ENCODE measurements around the gene MLPH.

The MLPH gene

DNA sequence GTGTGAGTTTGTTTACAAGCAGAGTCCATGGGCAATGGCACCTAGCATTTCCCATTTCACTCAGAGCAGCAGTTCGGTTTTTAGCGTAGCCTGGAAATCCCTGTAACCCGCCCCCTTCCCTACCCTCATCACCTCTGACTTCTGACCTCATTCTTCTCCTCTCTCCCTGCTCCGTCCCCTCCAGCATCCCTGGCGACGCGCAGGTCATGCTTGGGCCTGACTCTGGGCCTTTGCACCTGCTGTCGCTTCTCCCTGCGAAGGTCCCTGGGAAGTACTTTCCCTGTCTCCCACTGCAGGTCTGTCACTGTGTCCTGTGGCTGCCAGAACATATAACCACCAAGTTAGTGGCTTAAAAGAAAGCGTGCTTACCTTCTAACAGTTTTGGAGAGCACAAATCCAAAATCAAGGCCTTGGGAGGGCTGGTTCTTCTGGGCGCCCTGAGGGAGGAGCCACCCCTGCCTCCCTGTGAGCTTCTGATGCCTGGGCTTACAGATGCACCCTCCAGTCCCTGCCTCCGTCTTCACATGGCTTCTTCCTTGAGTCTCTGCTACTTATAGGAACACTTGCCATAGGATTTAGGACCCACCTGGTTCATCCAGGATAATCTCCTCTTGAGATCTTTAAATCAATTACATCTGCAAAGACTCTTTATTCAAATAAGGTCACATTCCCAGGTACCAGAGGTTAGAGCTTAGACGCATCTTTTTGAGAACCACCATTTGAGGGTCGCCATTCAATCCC, 111.6 kb downstream of the MLPH start:
- Histone ChIP-seq H3K27ac (ENCODE audit: insufficient read depth, low read length, poor library complexity, severe bottlenecking) (no peak overlapping the region), H3K4me1 (ENCODE audit: control insufficient read depth, insufficient read depth, low read length, poor library complexity, severe bottlenecking) (peaks cover 9% of the 10 kb centered on the region), H3K27me3 (replicated peaks; ENCODE audit: control insufficient read depth, insufficient read depth, low read length, poor library complexity, severe bottlenecking) (no peaks in the 10 kb centered on the region), H3K36me3 (ENCODE audit: control insufficient read depth, insufficient read depth, low read length) (no peaks in the 10 kb centered on the region), H3K9me3 (ENCODE audit: control insufficient read depth, low read length) (no peaks in the 10 kb centered on the region), H3K4me3 (ENCODE audit: insufficient read depth, low read depth, low read length, poor library complexity, severe bottlenecking) (no peak overlapping the region)
- no peak for DNase-seq

- no peaks in the 10 kb centered on the region for H3K36me3 ChIP-seq (ENCODE audit: control insufficient read depth, insufficient read depth, low read length)
Observed at GRCh38 chr2:237599465-237600110, 112.5 kb downstream of the MLPH start.

DNA sequence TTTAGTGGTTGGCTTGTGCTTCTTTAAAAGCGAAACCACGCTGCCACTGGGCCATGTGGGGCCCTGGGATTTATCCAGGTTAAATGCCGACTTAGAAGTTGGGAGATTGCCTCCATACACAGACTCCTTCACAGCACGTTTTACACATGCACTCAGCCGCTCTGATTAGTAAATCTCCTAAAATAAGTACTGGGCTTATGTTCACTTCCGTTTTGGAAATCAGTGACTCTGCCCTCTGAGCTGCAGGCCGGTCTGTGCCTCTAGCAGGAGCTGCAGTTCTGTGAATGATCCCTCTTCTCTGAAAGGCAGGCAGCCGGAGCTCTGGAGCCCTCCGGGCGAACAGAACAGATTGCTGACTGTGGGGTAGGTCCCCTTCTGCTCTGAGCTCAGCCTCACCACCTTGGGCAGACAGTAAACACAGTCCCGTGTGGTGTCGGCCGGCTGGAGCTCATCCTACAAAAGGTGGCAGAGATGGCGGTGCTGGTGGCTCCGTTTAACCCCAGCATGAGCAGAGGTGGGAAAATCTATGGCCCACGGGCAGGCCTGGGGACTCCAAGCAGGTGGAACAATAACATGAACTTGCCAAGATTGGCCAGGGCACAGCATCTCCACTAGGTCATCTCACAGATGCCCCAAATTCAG, 113.3 kb downstream of the MLPH start:
- peaks cover 21% of the 10 kb centered on the region for H3K4me1 ChIP-seq (ENCODE audit: control insufficient read depth, insufficient read depth, low read length, poor library complexity, severe bottlenecking)
- H3K27me3 ChIP-seq (replicated peaks; ENCODE audit: control insufficient read depth, insufficient read depth, low read length, poor library complexity, severe bottlenecking), result no peaks in the 10 kb centered on the region
- no peak overlapping the region for H3K4me3 ChIP-seq (ENCODE audit: insufficient read depth, low read depth, low read length, poor library complexity, severe bottlenecking)

More at GRCh38 chr2:237599465-237600110, 112.5 kb downstream of the MLPH start:
- H3K4me1 ChIP-seq (ENCODE audit: control insufficient read depth, insufficient read depth, low read length, poor library complexity, severe bottlenecking), result peaks cover 18% of the 10 kb centered on the region
- H3K27ac ChIP-seq (ENCODE audit: insufficient read depth, low read length, poor library complexity, severe bottlenecking), result no peak overlapping the region
- DNase-seq, result no peak
- no peaks in the 10 kb centered on the region for H3K9me3 ChIP-seq (ENCODE audit: control insufficient read depth, low read length)
- H3K27me3 ChIP-seq (replicated peaks; ENCODE audit: control insufficient read depth, insufficient read depth, low read length, poor library complexity, severe bottlenecking), result no peaks in the 10 kb centered on the region
- H3K4me3 ChIP-seq (ENCODE audit: insufficient read depth, low read depth, low read length, poor library complexity, severe bottlenecking), result no peak overlapping the region

DNA sequence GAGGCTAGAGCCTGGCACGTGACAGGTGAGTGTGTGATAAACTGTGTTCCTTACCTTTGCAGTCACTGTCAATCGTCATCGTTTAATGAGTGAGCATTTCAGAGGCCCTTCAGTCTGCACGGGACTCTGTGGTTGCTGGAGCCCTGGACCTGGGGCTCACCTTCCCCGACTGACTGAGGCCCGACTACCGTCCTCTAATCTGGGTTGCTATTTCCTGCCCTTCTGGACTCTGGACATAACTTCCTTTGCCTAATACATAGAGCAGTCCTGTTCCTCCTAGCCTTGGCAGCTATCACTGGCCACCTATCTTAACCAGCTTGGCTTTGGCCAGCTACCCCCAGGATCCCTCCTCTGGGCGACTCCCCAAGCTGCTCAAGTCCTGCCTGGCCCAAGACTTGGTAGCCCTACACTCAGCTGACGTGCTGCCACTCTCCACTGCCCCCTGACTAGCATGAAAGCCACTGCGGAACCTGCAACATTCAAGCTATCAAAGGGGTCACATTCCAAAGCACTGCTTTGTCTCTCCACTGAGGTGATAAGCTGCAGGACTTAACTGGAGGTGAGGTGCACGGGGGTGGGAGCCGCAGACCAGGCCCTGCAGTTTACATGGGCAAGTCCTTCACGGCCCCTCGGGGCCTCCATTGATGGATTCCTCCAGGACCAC, 114.5 kb downstream of the MLPH start:
- DNase-seq, result no peak
- Histone ChIP-seq H3K27me3 (replicated peaks; ENCODE audit: control insufficient read depth, insufficient read depth, low read length, poor library complexity, severe bottlenecking) (no peaks in the 10 kb centered on the region), H3K36me3 (ENCODE audit: control insufficient read depth, insufficient read depth, low read length) (no peaks in the 10 kb centered on the region), H3K9me3 (ENCODE audit: control insufficient read depth, low read length) (no peaks in the 10 kb centered on the region), H3K27ac (ENCODE audit: insufficient read depth, low read length, poor library complexity, severe bottlenecking) (no peak overlapping the region), H3K4me1 (ENCODE audit: control insufficient read depth, insufficient read depth, low read length, poor library complexity, severe bottlenecking) (peaks cover 21% of the 10 kb centered on the region), H3K4me3 (ENCODE audit: insufficient read depth, low read depth, low read length, poor library complexity, severe bottlenecking) (no peak overlapping the region)

More for the DNA sequence above, 113.3 kb downstream of the MLPH start:
- no peak for DNase-seq
- Histone ChIP-seq H3K27ac (ENCODE audit: insufficient read depth, low read length, poor library complexity, severe bottlenecking) (no peak overlapping the region), H3K36me3 (ENCODE audit: control insufficient read depth, insufficient read depth, low read length) (no peaks in the 10 kb centered on the region), H3K9me3 (ENCODE audit: control insufficient read depth, low read length) (no peaks in the 10 kb centered on the region)

GRCh38 chr2:237602409-237602808, 115.4 kb downstream of the MLPH start:
- H3K36me3 ChIP-seq (ENCODE audit: control insufficient read depth, insufficient read depth, low read length), result no peaks in the 10 kb centered on the region
- DNase-seq, result no peak
- peaks cover 21% of the 10 kb centered on the region for H3K4me1 ChIP-seq (ENCODE audit: control insufficient read depth, insufficient read depth, low read length, poor library complexity, severe bottlenecking)
- no peaks in the 10 kb centered on the region for H3K9me3 ChIP-seq (ENCODE audit: control insufficient read depth, low read length)
- no peak overlapping the region for H3K27ac ChIP-seq (ENCODE audit: insufficient read depth, low read length, poor library complexity, severe bottlenecking)
- H3K4me3 ChIP-seq (ENCODE audit: insufficient read depth, low read depth, low read length, poor library complexity, severe bottlenecking), result no peak overlapping the region
- no peaks in the 10 kb centered on the region for H3K27me3 ChIP-seq (replicated peaks; ENCODE audit: control insufficient read depth, insufficient read depth, low read length, poor library complexity, severe bottlenecking)

DNA sequence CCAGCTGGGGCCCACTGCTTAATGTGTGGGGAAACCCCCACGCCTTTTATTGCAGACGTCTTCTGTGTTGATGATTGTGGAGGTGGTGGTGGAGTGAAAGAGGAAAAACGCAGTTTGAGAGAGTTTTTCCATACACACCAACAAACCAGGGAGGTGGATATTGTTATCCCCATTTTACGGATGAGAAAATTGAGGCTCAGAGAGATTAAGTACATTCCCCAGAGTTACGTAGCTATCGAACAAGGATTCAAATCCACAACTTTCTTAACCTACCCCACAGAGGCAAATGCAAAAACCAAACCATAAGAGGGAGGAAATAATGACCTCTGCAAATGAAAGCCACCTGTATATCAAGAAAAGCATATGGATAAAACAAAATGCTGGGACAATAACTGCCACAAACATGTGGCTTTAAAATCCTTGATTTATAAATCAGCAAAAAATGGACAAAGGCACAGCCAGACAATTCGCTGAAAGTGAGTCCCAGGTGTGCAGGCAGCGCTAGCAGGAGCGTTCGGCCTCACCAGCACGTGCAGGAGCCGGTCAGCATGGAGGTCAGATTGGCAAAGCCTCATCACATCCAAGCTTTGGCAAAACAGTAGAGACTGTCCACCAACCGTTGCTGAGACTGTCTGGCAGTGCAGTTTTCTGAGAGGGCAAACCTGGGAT, 116.1 kb downstream of the MLPH start:
- Histone ChIP-seq H3K36me3 (ENCODE audit: control insufficient read depth, insufficient read depth, low read length) (no peaks in the 10 kb centered on the region), H3K9me3 (ENCODE audit: control insufficient read depth, low read length) (no peaks in the 10 kb centered on the region), H3K27me3 (replicated peaks; ENCODE audit: control insufficient read depth, insufficient read depth, low read length, poor library complexity, severe bottlenecking) (no peaks in the 10 kb centered on the region), H3K4me1 (ENCODE audit: control insufficient read depth, insufficient read depth, low read length, poor library complexity, severe bottlenecking) (peaks cover 21% of the 10 kb centered on the region), H3K4me3 (ENCODE audit: insufficient read depth, low read depth, low read length, poor library complexity, severe bottlenecking) (no peak overlapping the region), H3K27ac (ENCODE audit: insufficient read depth, low read length, poor library complexity, severe bottlenecking) (peak overlapping the region; percentile 19)
- DNase-seq, result no peak

DNA sequence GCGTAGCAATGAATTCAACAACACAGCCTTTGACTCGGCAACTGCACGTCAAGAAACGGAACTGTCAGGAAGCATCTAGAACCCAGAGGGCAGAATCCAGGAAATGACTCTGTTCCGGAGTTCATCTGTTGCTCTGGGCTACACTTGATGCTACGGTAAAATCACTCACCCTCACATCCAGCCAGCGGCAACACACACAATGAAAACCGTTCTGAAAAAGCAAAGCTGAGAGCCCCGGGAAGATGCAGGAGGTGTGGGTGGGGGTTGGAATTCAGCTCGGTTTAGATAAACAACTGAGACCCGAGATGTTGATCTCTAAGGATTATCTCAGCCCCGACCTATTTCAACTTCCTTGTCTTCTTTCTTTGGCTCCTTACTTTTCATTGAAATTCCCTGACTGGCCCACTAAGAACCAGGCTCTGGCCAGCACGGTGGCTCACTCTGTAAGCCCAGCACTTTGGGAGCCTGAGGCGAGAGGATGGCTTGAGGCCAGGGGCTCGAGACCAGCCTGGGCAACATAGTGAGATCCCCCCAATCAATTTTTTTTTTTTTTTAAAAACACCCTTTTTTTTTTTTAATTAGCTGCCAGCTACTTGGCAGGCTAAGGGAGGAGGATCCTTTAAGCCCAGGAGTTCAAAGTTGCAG, 116.8 kb downstream of the MLPH start:
- H3K4me3 ChIP-seq (ENCODE audit: insufficient read depth, low read depth, low read length, poor library complexity, severe bottlenecking), result peak overlapping the region; percentile 15
- DNase-seq, result peak; percentile 7 to 53 (median 50)
- no peaks in the 10 kb centered on the region for H3K27me3 ChIP-seq (replicated peaks; ENCODE audit: control insufficient read depth, insufficient read depth, low read length, poor library complexity, severe bottlenecking)
- no peaks in the 10 kb centered on the region for H3K9me3 ChIP-seq (ENCODE audit: control insufficient read depth, low read length)
- H3K27ac ChIP-seq (ENCODE audit: insufficient read depth, low read length, poor library complexity, severe bottlenecking), result peak overlapping the region; percentile 64
- peaks cover 21% of the 10 kb centered on the region for H3K4me1 ChIP-seq (ENCODE audit: control insufficient read depth, insufficient read depth, low read length, poor library complexity, severe bottlenecking)
- H3K36me3 ChIP-seq (ENCODE audit: control insufficient read depth, insufficient read depth, low read length), result no peaks in the 10 kb centered on the region

GRCh38 chr2:237604391-237604790, 117.3 kb downstream of the MLPH start:
- DNase-seq, result no peak
- Histone ChIP-seq H3K4me1 (ENCODE audit: control insufficient read depth, insufficient read depth, low read length, poor library complexity, severe bottlenecking) (peaks cover 21% of the 10 kb centered on the region), H3K27me3 (replicated peaks; ENCODE audit: control insufficient read depth, insufficient read depth, low read length, poor library complexity, severe bottlenecking) (no peaks in the 10 kb centered on the region), H3K36me3 (ENCODE audit: control insufficient read depth, insufficient read depth, low read length) (no peaks in the 10 kb centered on the region), H3K27ac (ENCODE audit: insufficient read depth, low read length, poor library complexity, severe bottlenecking) (no peak overlapping the region), H3K9me3 (ENCODE audit: control insufficient read depth, low read length) (no peaks in the 10 kb centered on the region), H3K4me3 (ENCODE audit: insufficient read depth, low read depth, low read length, poor library complexity, severe bottlenecking) (no peak overlapping the region)
